T-helper 9 cell (primary cell): ENCODE data around the gene TMEM121.
A peak's percentile ranks its signal among the peaks of the same experiment; 100 is the strongest.

Experiments used
- DNase-seq: peaks from one replicate; pipeline ENCODE4 v3.0.0-alpha.2; 2020
- total RNA-seq, 2 donors: gene quantifications; one replicate each; lab custom pipeline; 2026; lab: John Stamatoyannopoulos, UW

The TMEM121 gene
- 1.5 to 2.2 reads per million in 2 donors for total RNA-seq

DNA sequence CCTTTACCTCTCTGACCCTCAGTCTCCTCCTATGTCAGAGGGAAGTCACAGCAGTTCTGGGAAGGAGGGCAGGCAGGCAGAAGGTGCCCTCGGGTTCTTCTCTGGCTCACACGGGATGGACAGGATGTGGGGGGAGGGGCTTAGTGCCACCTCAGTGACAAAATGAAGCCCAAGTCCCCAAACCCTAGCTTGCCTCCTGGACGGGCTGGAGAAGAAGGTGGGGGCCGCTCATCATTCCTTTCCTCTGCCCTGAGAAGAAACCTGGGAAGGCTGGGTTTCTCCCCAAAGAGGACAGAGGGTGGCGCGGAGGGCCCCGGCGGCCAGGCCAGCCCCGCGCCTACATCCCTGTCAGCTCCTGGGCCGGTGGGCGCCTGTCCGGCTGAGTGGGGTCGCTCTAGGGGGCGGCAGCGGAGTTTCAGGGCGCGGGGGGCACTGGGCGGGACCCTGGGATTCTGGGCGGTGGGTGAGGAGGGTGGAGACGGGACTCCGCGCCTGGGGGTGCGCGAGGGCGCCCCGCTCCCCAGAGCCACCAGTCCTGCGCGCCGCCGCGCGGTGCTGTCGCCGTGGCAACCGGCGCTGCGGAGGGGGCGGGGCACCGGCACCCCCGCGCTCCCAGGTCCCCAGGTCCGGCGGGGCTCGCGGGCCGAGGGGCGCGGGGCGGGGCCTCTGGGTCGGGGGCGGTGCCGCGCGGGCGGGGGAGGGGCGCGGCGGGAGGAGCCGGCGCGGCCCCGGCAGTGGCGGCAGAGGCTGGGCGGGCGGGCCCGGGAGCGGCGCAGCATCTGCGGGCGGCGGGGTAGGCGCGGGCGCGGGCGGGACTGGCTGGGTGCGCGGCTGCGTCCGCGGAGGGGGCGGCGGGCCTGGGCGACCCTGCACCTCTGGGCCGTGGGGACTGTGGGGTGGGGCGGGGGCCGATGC, at the start of gene TMEM121:
Gene TMEM121, plus strand, starts transcription at position 723 of the 915 bp plus-strand sequence. CDS start 2,252 bp downstream, outside the sequence.
- peak; percentile 40 for DNase-seq

GRCh38 chr14:105476831-105477659, 49.3 kb upstream of the TMEM121 start:
- no peak for DNase-seq

- peak; percentile 75 for DNase-seq
Measured at GRCh38 chr14:105477660-105478397, 48.6 kb upstream of the TMEM121 start.

GRCh38 chr14:105478398-105479251, 47.8 kb upstream of the TMEM121 start:
- DNase-seq, result peak; percentile 54

DNA sequence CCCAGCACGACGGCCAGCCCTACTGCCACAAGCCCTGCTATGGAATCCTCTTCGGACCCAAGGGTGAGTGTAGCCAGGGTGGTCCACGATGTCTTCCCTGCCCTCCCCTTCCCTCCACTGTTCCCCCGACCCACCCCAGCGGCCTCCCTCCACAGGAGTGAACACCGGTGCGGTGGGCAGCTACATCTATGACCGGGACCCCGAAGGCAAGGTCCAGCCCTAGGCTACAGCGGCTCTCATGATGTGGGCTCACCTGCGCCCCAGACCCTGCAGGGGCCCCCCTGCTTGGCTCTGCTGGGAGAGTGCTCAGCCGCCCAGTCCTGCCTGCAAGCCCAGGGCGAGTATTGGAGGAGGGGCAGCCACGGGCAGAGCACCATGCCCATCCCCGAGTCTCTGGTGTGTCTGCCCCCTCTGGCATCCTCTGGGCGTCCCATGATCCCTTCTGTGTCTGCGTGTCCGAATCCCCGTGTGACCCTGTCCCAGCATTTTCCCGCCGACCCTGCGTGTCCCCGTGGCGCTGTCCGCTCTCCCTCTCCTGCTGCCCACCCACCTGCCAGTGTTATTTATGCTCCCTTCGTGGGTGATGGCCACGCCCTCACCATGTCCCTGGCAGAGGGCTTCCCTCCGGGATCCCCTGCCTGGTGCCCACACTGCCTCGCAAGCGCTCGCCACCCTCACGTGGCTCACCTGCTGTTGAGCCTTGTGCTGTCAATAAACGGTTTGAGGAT, 46.8 kb upstream of the TMEM121 start:
- no peak for DNase-seq

GRCh38 chr14:105480199-105480746, 46.1 kb upstream of the TMEM121 start:
- DNase-seq, result no peak

GRCh38 chr14:105480807-105481801, 45.3 kb upstream of the TMEM121 start:
- peak; percentile 93 for DNase-seq

DNA sequence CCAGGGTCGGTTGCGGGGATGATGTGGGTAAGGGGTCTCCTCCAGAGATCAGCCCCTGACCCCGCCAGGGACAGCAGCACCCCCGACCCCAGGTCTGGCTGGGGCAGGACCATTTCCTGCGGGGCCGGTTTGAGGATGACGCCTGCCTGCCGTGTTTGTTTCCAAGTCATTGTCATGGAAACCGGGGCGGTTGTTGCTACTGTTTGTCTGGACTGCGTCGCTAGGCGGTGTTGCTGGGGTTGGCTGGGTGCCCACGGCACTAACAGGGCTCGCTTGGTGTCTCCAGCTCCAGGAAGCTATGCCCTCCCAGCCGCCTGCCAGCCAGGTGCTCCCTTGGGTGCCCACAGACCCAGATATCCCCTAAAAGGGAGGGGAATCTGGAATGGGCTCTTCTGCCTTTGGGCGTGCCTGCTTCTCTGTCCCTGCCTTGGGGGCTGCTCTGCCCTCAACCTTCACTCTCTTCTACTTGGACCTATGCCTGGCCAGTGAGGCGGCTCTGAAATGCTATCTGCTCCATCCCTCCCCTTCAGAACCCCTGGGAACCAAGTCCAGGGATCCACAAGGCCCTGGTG, 44.4 kb upstream of the TMEM121 start:
- DNase-seq, result peak; percentile 94

DNA sequence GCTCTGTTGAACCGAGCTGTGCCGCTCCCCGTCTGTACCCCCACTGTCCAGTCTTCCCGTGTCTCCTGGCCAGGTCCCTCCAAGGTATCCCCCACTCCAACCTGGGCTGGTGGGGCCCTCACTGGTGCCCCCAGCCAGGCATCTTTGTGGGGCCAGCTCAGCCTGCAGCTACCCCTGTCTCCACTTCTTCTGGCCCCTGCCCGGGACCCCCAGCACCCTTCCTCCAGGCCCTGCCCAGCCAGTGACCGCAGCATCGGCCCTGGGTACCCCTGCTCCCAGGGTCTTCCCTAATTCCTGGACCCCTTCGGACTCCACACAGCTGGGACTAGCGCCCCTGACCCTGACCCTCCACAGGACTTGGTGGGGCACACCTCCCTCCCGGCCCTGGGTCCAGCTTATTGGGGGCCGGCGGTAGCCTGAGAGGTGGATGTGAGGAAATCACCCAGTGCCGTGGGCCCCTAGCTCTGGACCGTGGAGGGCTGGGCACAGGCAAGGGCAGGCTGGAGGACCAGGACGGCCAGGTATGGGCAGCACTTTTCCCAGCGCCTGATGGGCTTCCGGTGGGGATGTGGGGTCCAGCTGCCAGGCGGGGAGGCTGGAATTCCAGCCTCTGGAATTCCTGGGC, 43.8 kb upstream of the TMEM121 start:
- DNase-seq, result no peak

DNA sequence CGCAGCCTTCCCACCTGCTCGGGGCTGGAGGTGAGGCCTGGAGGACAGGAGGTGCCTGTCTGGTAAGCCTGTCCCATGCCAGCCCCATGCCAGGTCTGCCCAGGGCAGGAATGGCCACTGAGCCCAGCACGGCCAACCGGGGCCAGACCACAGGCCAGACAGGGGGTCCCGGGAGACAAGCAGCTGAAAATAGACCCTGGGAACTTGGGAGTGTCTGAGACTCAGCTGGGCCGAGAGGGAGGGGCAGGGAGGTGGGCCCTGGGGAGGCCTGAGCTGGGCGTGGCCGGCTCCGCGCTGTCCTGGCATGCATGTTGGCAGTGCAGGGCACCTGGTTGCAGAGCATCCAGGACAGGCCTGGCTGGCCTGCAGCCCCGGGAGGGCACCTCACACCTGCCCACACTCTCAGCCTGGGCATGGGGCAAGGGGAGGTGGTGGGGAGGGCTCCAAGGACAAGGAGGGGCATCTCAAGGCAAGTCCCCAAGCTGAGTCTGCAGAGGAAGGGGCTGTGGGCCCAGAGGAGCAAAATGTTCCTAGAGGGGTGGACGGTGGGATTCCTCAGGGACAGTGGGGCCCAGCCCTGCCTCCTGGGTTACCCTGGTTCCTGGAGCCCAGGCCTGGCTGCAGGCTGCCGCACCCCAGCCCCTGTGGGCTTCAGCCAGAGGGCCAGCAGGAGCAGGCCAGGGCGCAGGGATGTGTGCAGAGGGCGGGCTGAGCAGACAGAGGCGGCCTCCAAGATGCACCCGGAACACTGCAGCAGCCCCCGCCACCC, 42.9 kb upstream of the TMEM121 start:
- DNase-seq, result no peak

- no peak for DNase-seq
Measured at GRCh38 chr14:105484069-105484996, 42.0 kb upstream of the TMEM121 start.

DNA sequence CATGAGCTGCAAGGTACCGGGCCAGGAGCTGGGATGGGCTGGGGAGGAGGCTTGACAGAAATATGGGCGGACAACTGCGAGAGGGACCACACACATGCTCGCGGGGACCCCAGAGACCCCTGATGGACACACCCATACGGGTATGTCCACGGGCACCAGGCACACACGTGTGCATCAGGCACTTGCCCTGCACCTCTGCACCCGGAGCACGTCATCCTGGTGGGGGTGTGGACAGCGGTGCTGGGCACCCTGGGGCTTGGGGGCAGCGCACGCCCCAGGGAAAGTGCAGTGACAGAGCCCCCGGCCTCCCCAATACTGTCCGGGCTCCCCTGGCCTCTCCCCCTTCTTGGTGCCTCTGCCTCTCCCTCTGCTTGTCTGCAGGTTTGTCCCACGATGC, 41.4 kb upstream of the TMEM121 start:
- no peak for DNase-seq

DNA sequence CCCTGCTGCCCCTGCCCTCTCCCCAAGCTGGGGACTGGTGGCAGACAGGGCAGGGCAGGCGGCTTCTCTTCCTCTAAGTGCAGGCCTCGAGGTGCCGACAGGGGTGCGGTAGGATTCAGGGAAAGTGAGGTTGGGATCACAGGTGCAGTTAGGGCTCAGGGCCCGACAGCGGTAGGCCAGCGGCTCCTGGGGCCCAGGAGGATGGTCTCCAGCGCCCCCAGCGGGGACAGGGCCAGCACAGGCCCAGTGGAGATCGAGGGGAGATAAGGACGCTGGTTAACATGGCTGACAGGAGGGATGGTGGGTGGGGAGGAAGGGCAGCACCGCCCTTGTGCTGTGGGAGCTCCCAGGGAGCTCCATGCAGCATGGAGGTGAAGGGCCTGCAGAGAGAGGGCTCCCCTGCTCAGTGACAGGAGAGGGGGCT, 40.6 kb upstream of the TMEM121 start:
- DNase-seq, result peak; percentile 60

DNA sequence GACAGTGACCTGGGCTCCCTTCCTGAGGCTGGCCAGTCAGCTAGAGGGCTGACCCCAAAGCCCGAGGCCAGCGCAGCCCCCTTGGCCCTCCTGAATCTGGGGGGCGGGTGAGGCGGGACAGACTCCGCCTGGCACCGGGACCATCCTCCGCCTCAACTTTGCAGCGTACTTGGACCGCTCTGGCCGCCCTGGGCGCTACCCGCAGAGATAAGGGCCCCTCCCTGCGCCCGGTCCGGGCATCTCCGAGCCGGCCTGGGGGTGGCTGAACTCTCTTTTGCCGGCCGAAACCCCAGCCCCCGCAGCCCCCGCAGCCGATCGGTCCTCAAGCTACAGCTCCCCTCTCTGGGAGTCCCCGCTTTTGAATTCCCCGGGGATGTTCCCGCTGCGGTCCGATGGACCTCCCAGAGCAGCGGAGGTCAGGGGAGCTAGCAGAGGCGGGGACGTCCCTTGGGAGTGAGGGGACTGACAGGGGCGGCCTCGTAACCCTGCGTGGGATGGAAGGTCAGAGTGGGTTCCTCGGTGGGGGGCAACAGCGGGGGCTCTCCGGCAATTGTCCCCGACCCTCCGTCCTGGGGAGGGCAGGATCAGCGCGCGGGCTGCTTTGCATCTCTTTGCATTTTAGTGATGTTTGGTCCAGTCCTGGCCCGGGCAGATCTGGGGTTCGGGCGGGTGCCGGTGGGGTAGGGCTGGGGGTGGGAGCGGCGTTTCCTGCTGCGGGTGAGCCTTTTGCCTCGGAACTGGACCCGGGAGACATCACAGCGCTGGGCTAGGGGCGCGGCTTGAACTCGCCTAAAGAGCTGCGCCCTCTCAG, 40.0 kb upstream of the TMEM121 start, which contains the start of gene CRIP1:
Gene CRIP1, plus strand, starts transcription at position 724 of the 811 bp plus-strand sequence. CDS start 374 bp downstream, outside the sequence.
- DNase-seq, result no peak

- DNase-seq, result peak; percentile 58
Measured at GRCh38 chr14:105486974-105487448, 39.4 kb upstream of the TMEM121 start.
